T-helper 1 cell treated with Interleukin-12 subunit alpha and Interleukin-12 subunit beta and Interleukin-4 antibody, amounts not matched to agents 30 μg/mL and 1 μg/mL, for 36 hours (primary cell): ENCODE measurements around the gene IER5.
A peak's percentile ranks its signal among the peaks of the same experiment; 100 is the strongest.

Experiments
- H3K27ac Mint-ChIP-seq: one replicate; pipeline ENCODE4 v1.8.0; 2021; ENCODE audit warnings: mild to moderate bottlenecking, mixed read lengths
- H3K27me3 Mint-ChIP-seq: one replicate; pipeline ENCODE4 v1.8.0; 2021; ENCODE audit warnings: low read depth, mixed read lengths
- H3K36me3 Mint-ChIP-seq: one replicate; pipeline ENCODE4 v1.8.0; 2021; ENCODE audit warnings: low read depth, mixed read lengths
- H3K4me1 Mint-ChIP-seq: one replicate; pipeline ENCODE4 v1.8.0; 2021; ENCODE audit warnings: low read depth, mixed read lengths
- H3K4me3 Mint-ChIP-seq: one replicate; pipeline ENCODE4 v1.8.0; 2021; ENCODE audit warnings: mild to moderate bottlenecking, moderate library complexity, mixed read lengths
- H3K9me3 Mint-ChIP-seq: one replicate; pipeline ENCODE4 v1.8.0; 2021; ENCODE audit warnings: mixed read lengths

Gene IER5

GRCh38 chr1:181061891-181062835 lies 26.3 kb upstream of the IER5 start:
- Mint-ChIP-seq H3K4me3 (peak overlapping the region; percentile 62), H3K27ac (peak overlapping the region; percentile 86), H3K9me3 (peaks cover 22% of the 10 kb centered on the region), H3K27me3 (peaks cover 8% of the 10 kb centered on the region), H3K4me1 (peaks cover 25% of the 10 kb centered on the region), H3K36me3 (peaks cover 30% of the 10 kb centered on the region)

GRCh38 chr1:181062836-181063428 lies 25.6 kb upstream of the IER5 start:
- peaks cover 25% of the 10 kb centered on the region for H3K4me1 Mint-ChIP-seq
- peaks cover 8% of the 10 kb centered on the region for H3K27me3 Mint-ChIP-seq
- peaks cover 27% of the 10 kb centered on the region for H3K36me3 Mint-ChIP-seq

GRCh38 chr1:181064011-181064623 lies 24.4 kb upstream of the IER5 start:
- Mint-ChIP-seq H3K4me3 (no peak overlapping the region), H3K36me3 (peaks cover 17% of the 10 kb centered on the region), H3K9me3 (peaks cover 16% of the 10 kb centered on the region), H3K4me1 (peaks cover 20% of the 10 kb centered on the region), H3K27me3 (peaks cover 13% of the 10 kb centered on the region), H3K27ac (no peak overlapping the region)

More at GRCh38 chr1:181062836-181063428, 25.6 kb upstream of the IER5 start:
- Mint-ChIP-seq H3K9me3 (peaks cover 22% of the 10 kb centered on the region), H3K4me3 (peak overlapping the region; percentile 62), H3K27ac (peak overlapping the region; percentile 86)

GRCh38 chr1:181064702-181065101 lies 23.8 kb upstream of the IER5 start:
- Mint-ChIP-seq H3K27me3 (peaks cover 13% of the 10 kb centered on the region), H3K27ac (no peak overlapping the region), H3K4me1 (peaks cover 20% of the 10 kb centered on the region), H3K36me3 (peaks cover 11% of the 10 kb centered on the region), H3K9me3 (peaks cover 10% of the 10 kb centered on the region), H3K4me3 (no peak overlapping the region)

- Mint-ChIP-seq H3K27me3 (peaks cover 56% of the 10 kb centered on the region), H3K4me3 (no peak overlapping the region), H3K4me1 (no peaks in the 10 kb centered on the region), H3K9me3 (peaks cover 3% of the 10 kb centered on the region), H3K36me3 (peaks cover 1% of the 10 kb centered on the region), H3K27ac (no peak overlapping the region)
Measured at GRCh38 chr1:181073638-181074037, 14.9 kb upstream of the IER5 start.

- Mint-ChIP-seq H3K4me3 (no peak overlapping the region), H3K27me3 (peaks cover 62% of the 10 kb centered on the region), H3K4me1 (peaks cover 10% of the 10 kb centered on the region), H3K36me3 (peaks cover 1% of the 10 kb centered on the region), H3K9me3 (peaks cover 3% of the 10 kb centered on the region), H3K27ac (no peak overlapping the region)
Measured at GRCh38 chr1:181075766-181076350, 12.6 kb upstream of the IER5 start.

- H3K4me3 Mint-ChIP-seq = no peak overlapping the region
- peaks cover 3% of the 10 kb centered on the region for H3K9me3 Mint-ChIP-seq
- no peaks in the 10 kb centered on the region for H3K36me3 Mint-ChIP-seq
- peaks cover 10% of the 10 kb centered on the region for H3K4me1 Mint-ChIP-seq
- no peak overlapping the region for H3K27ac Mint-ChIP-seq
- H3K27me3 Mint-ChIP-seq = peaks cover 68% of the 10 kb centered on the region
Measured at GRCh38 chr1:181076852-181077251, 11.6 kb upstream of the IER5 start.

- Mint-ChIP-seq H3K36me3 (no peaks in the 10 kb centered on the region), H3K4me3 (no peak overlapping the region), H3K4me1 (peaks cover 10% of the 10 kb centered on the region), H3K9me3 (peaks cover 3% of the 10 kb centered on the region), H3K27ac (no peak overlapping the region), H3K27me3 (peaks cover 71% of the 10 kb centered on the region)
Measured at GRCh38 chr1:181077576-181078242, 10.8 kb upstream of the IER5 start.

- no peak overlapping the region for H3K27ac Mint-ChIP-seq
- no peak overlapping the region for H3K4me3 Mint-ChIP-seq
- H3K27me3 Mint-ChIP-seq = peaks cover 66% of the 10 kb centered on the region
- no peaks in the 10 kb centered on the region for H3K36me3 Mint-ChIP-seq
- H3K9me3 Mint-ChIP-seq = peaks cover 3% of the 10 kb centered on the region
- H3K4me1 Mint-ChIP-seq = peaks cover 16% of the 10 kb centered on the region
Measured at GRCh38 chr1:181079382-181079781, 9.1 kb upstream of the IER5 start.

- H3K27ac Mint-ChIP-seq = no peak overlapping the region
- H3K4me1 Mint-ChIP-seq = peaks cover 19% of the 10 kb centered on the region
- no peak overlapping the region for H3K4me3 Mint-ChIP-seq
- H3K36me3 Mint-ChIP-seq = no peaks in the 10 kb centered on the region
- peaks cover under 1% of the 10 kb centered on the region for H3K9me3 Mint-ChIP-seq
- H3K27me3 Mint-ChIP-seq = peaks cover 62% of the 10 kb centered on the region
Measured at GRCh38 chr1:181079920-181080319, 8.6 kb upstream of the IER5 start.

- Mint-ChIP-seq H3K27me3 (peaks cover 58% of the 10 kb centered on the region), H3K4me3 (no peak overlapping the region), H3K27ac (no peak overlapping the region), H3K36me3 (no peaks in the 10 kb centered on the region), H3K9me3 (no peaks in the 10 kb centered on the region), H3K4me1 (peaks cover 22% of the 10 kb centered on the region)
Measured at GRCh38 chr1:181080556-181080955, 7.9 kb upstream of the IER5 start.

- Mint-ChIP-seq H3K9me3 (no peaks in the 10 kb centered on the region), H3K27me3 (peaks cover 50% of the 10 kb centered on the region), H3K4me3 (no peak overlapping the region), H3K27ac (no peak overlapping the region), H3K4me1 (peaks cover 24% of the 10 kb centered on the region), H3K36me3 (no peaks in the 10 kb centered on the region)
Measured at GRCh38 chr1:181081395-181081794, 7.1 kb upstream of the IER5 start.

- no peak overlapping the region for H3K4me3 Mint-ChIP-seq
- H3K9me3 Mint-ChIP-seq = no peaks in the 10 kb centered on the region
- peaks cover 32% of the 10 kb centered on the region for H3K27me3 Mint-ChIP-seq
- peaks cover 36% of the 10 kb centered on the region for H3K4me1 Mint-ChIP-seq
- H3K36me3 Mint-ChIP-seq = peaks cover 3% of the 10 kb centered on the region
- H3K27ac Mint-ChIP-seq = no peak overlapping the region
Measured at GRCh38 chr1:181083842-181084605, 4.5 kb upstream of the IER5 start.
